Epidermal melanocyte (primary cell): ENCODE results near the gene VARS2.
"Not testable (repeated sequence)": the region's sequence is repeated elsewhere in the genome, so short reads cannot be mapped to it uniquely, and the experiment has no call there.

ENCODE experiments used
- DNase-seq: peaks from one replicate; pipeline ENCODE4 v3.0.0; 2011; ENCODE audit warnings: low spot score; ENCODE audit not compliant: insufficient read length

VARS2 gene

GRCh38 chr6:30898750-30899360 is 15.2 kb upstream of the VARS2 start:
- no peak for DNase-seq

GRCh38 chr6:30900863-30901417 is 13.1 kb upstream of the VARS2 start:
- no peak for DNase-seq

GRCh38 chr6:30901436-30901835 is 12.6 kb upstream of the VARS2 start:
- no peak for DNase-seq

- DNase-seq: not testable (repeated sequence)
These were observed 11.8 kb upstream of the VARS2 start for GRCh38 chr6:30902196-30902595.

- no peak for DNase-seq
These were observed 11.3 kb upstream of the VARS2 start for GRCh38 chr6:30902709-30903108.

- no peak for DNase-seq
These were observed 10.8 kb upstream of the VARS2 start for GRCh38 chr6:30903236-30903635.

- not testable (repeated sequence) for DNase-seq
These were observed 6.7 kb upstream of the VARS2 start for GRCh38 chr6:30907290-30907757.

- peak; percentile 98 for DNase-seq
These were observed 6.1 kb upstream of the VARS2 start, which contains the start of gene GTF2H4 for GRCh38 chr6:30907758-30908591. Gene GTF2H4, plus strand, starts transcription at chr6:30908207.

GRCh38 chr6:30908700-30909099 is 5.3 kb upstream of the VARS2 start:
- DNase-seq: no peak

- DNase-seq: not testable (repeated sequence)
These were observed 3.6 kb upstream of the VARS2 start for GRCh38 chr6:30910473-30910872.

- no peak for DNase-seq
These were observed 1.1 kb upstream of the VARS2 start for GRCh38 chr6:30912746-30913520.

- DNase-seq: no peak
These were observed 340 bp upstream of the VARS2 start for GRCh38 chr6:30913721-30914075.

- no peak for DNase-seq
These were observed 984 bp downstream of the VARS2 start for GRCh38 chr6:30914854-30915590.

- DNase-seq: peak; percentile 91
These were observed 1.5 kb downstream of the VARS2 start for GRCh38 chr6:30915591-30915946.

- DNase-seq: no peak
These were observed 3.0 kb downstream of the VARS2 start for GRCh38 chr6:30917041-30917440.

GRCh38 chr6:30917487-30917886 is 3.4 kb downstream of the VARS2 start:
- no peak for DNase-seq

GRCh38 chr6:30918670-30919069 is 4.6 kb downstream of the VARS2 start:
- DNase-seq: no peak

GRCh38 chr6:30922447-30922852 is 8.4 kb downstream of the VARS2 start:
- no peak for DNase-seq

- DNase-seq: not testable (repeated sequence)
These were observed 10.1 kb downstream of the VARS2 start for GRCh38 chr6:30924040-30924627.

- DNase-seq: no peak
These were observed 12.6 kb downstream of the VARS2 start for GRCh38 chr6:30926644-30927043.

GRCh38 chr6:30927080-30927479 is 13.0 kb downstream of the VARS2 start:
- not testable (repeated sequence) for DNase-seq
